ENCODE data around the gene PPT2.

GRCh38 chr6:32167154-32167760 lies 13.3 kb downstream of the PPT2 start:
- no peak for TF ChIP-seq POLR2A (IDR thresholded peaks at IDR 0.05)
- TF ChIP-seq CTCF (IDR thresholded peaks at IDR 0.05) = no peak
